ENCODE measurements around the gene TIAM2.

The TIAM2 gene

DNA sequence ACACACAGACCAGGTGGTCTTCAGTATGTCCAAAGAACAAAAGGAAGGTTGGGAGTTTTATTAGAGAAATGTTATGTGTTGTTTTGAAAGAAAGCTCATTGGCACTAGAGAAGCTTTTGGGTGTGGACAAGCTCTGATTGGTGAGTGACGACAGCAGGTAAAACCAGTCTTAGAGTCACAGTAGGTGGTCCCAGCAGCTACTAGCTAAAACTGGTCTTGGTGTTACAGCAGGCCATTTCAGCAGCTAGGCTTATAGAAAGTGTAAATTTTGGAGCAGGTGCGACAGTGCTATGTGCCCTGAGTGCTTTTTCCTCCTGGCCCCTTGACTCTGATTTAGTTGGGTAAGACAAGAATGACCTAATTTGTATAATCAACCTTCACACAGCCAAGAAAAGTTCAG, 272.3 kb downstream of the TIAM2 start:
- no peak for DNase-seq

DNA sequence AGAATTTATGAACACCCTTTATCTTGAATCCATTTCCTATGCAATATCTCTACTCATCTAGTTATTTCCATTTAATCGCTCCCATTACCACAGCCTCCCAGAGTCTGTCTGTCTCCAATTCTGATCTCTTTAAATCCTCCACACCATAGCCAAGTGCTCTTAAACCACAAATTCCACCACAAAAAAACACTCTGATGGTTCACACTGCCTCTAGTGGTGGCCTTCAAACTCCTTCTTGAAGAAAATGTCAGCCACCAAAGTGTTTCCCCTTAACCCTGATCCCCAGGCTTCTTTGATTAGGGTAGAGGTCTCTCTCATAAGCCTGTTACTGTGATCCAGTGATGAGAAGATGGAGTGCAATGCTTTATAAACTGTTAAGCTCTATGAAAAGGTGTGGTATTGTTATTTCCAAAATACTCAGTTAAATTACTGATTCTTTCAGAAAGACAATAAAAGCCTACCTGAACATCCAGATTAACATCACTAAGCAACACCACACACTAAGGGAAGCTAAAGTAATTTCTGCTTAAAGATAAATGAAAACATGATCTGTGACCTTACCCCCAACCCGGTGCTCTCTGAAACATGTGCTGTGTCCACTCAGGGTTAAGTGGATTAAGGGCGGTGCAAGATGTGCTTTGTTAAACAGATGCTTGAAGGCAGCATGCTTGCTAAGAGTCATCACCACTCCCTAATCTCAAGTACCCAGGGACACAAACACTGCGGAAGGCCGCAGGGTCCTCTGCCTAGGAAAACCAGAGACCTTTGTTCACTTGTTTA, 273.2 kb downstream of the TIAM2 start:
- DNase-seq, result peak; percentile 13

DNA sequence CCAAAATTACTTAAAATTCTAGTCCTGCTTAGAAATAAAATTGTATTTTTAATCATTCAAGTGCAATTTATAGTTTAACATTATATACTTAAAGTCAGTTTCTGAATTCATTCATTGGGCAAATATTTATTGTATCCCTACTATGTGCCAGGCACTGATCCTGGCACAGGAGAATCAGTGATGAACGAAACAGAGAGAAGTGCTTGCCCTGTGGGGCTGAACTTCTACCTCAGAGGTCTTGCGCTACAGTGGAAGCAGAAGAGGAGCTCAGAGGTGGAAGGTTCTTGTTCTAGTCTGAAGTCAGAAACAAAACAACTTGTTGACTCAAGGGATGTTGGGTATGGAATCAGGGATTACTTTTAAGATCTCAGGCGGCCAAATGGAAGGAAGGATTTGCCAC, 274.6 kb downstream of the TIAM2 start:
- DNase-seq, result no peak

DNA sequence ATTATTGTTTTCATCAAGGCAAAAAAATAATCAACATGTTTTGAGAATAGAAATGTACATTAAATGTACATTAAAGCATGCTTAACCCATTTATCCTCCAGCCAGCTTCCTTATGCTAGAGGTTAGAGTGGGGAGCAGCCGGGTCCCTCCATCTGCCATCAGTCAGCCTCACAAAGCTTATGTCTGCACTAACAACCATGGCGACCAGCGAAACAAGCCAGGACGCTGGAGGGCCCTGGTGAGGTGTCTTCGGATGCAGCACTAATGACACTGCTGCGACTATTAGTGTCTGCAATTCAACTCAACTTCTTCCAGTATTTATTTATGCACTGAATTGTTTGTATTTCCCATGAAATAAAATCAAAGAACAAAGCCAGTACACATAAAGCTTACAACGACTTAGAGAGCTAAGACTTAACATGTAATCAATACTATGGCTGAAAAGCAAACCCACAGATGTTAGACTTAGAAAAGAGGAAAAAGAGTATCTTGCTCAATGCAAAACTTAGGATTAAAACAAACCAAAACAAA, 275.5 kb downstream of the TIAM2 start:
- DNase-seq, result peak; percentile 29

DNA sequence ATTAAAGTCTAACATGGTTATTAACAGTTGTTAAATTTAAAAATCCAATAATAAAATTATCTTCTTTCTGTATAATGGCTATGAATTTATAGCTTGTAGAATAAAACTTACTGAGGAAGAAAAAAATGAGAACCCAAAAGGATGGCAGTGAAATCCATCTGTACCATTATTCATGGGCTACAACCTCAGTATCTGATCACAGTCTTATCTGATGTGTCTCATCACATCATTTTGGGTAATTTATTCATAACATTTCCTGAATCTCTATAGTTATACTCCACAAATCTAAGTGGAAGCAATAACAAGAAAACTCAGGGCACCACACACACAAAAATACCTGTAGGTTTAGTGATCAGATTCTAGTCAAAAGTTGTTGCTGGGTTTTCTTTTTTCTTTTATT, 276.0 kb downstream of the TIAM2 start:
- no peak for DNase-seq

DNA sequence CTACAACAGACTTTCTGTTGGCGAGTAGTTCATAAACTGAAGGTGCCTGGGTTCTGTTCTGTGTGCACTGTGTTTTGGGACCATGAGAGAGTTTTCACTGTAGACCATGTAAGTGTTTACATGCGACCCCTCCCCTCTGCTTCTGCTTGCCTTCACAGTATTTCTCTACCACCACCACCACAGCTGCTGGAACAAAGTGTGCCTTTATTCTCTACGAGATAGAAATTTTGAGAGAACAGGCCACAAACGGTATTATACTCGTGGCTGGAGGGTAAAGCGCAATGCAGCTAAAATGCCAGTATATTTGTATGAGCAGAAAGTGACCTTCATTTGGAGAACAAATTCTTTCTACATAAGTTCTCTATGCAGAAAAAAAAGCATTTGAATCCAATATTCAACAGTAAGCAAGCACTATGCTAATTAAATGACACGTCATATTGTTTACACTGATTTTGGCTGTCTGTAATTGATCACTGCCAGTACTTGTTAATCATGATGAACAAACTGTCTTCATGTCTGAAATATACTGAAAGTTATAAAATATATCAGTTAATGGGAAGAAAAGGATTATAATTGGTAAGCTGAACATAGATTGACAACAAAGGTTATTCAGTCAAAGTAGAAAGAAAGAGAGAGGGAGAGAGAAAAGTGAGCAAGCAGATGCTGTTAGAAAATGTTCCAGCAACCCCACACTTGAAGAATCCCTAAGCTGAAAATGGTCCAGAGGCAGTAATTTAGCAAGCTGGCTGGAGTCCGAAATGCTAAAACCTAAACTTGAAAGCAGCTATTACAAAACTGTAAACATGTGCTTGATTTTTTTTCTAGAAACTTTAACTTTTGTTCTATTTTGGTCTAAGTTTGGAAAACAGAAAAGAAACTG, 277.5 kb downstream of the TIAM2 start:
- DNase-seq, result peak; percentile 77

DNA sequence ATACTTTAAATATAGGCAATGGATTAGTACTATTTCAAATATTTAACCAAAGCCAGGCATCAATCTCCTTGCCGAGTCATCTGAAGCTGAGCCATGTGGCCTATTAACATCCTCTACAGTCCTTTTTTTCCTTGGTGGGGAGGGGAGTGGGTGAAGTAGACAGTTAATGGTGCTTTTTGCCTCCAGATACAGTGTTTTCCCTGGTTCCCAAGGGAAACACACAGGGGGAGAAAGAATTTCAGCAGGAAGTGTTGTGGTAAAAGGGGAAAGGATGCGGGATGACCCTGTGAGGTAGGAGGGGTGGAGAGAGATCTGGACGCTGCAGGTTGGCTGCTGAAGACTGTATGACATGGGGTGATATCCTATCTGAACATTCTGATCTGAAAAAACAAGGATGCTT, 278.3 kb downstream of the TIAM2 start:
- peak; percentile 29 for DNase-seq

DNA sequence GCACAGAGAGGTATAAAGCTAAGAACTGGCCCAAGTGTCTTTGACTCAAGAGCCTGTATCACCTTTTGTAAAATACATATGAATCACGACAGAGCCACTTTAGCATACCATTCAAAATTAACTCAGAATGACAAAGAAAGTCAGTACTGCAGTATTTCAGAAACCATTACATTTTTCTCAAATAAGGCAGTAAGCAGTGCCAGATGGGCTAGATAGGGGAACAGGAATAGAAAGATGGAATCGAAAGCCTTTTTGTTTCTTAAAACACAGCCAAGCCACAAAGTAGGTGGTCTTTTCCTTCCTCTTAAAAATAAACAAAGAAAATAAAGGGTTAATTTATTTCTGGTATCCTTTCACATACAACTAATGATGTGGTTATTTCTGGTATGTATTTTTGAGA, 279.0 kb downstream of the TIAM2 start:
- no peak for DNase-seq

DNA sequence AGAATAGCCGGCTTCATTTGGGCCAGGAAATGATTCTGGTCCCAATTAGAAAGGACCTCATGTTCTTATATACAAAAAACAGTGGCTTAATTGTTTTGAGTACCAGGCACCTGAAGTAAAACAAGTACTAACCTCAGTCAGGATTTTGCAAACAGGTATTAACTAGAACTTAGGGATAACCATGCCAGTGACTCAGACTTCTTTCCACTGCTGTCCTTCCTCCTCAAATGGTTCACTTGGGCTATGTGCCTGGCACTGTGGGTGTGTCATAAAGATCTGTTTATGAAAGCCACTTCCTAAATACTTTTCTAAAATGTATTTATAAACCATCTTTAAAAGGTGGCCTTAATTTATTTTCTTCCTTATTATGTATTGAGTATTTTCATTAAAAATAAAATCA, 279.4 kb downstream of the TIAM2 start:
- DNase-seq, result no peak

DNA sequence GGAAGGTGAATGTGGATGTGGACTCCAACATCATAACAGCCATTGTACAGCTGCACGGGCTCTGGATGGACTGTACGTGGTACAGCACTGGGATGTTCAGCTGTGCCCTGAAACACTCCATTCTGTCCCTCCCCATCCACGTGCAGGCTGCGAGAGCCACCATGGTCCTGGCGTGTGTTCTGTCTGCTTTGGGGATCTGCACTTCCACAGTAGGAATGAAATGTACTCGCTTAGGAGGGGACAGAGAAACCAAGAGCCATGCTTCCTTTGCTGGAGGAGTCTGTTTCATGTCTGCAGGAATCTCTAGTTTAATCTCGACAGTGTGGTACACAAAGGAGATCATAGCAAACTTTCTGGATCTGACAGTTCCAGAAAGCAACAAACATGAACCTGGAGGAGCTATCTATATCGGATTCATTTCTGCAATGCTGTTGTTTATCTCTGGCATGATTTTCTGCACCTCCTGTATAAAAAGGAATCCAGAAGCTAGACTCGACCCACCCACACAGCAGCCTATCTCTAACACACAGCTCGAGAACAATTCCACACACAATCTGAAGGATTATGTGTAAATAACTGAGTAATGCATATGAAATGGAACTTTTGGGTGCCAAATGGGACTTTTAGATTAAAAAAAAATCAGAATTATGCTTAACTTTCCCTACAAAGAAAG, 280.8 kb downstream of the TIAM2 start:
- peak; percentile 49 for DNase-seq

DNA sequence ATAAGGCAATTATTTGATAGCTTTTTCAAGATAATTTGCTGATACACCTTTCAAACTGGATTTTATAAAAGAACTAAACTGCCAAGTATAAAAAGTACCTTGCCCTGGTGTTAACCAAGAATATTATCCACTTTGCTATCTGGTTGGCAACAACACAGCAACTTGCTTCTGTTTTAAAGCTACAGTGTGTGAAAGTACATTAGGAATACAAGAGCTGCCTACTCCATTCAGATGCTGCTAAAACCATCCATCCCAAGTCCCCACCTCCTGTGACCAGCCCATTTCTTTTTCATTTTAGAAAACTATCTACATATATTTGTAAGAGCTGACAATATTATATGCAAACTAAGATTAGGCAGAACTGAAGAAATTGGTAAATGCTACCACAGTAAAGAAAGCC, 281.5 kb downstream of the TIAM2 start:
- peak; percentile 28 for DNase-seq

DNA sequence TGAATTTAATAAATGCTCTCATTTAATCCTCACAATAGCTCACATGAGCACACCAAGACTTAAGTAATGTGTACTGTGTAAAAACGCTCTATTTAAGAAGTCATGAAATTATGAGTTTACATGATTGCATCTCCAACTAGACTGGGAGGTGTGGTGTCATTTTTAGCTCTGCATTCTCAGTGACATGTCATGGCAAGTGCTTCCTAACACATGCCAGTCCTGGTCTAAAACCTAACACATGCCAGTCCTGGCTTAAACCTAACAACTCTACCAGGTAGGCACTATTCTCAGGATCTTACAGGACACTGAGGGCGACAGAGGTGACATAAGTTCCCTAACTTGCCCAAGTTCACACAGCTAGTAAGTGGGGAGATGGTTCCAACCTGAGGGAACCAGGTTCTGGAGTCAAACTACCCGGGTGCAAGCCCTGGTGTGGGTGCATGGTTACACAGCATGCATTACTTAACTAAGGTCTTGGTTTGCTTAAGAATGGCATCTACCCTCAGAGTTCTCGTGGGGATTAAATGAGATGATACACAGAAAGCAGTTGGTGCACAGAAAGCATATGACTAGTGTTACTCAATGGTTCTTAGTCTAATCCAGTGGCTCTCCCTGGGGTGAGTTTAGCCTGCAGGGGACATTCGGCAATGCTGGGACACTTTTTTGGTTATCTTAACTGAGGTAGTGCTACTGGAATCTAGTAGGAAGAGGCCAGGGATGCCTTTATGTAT, 283.4 kb downstream of the TIAM2 start:
- no peak for DNase-seq

DNA sequence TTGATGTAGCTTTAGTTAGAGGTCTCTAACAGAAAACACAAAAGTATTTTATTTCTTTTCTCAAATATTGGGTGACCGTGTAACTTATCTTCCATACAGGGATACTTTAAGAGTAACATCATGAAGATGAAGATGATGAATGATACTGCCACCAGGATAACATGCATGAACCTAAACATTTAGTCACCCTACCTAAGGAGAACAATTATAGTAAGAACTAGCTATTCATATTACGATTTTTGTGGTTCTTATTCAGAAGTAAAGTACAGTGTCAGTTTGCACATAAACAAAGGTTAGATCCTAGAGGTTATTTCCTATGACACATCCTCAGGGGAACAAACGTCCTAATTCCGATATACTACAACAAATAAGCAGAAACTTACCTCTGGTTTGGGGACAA, 289.7 kb downstream of the TIAM2 start:
- DNase-seq, result no peak

DNA sequence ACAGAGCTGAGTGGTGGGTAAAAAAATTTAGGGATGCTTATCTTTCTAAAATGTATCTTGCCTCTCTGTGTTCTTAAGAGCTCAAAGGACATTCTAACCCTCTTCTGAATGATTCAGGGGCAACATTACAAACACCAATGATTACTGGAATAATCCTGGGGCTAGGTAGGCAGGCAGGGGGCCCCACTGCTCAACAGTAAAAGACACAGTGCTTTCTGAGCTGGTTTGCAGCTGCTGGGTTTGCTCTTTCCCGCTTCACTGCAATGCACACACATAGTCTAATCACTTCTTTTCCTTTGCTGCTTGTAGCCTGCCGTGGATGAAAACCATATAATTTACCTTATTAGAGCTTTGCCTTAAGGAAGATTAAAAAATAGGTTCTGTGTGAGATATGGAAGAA, 292.6 kb downstream of the TIAM2 start:
- no peak for DNase-seq

DNA sequence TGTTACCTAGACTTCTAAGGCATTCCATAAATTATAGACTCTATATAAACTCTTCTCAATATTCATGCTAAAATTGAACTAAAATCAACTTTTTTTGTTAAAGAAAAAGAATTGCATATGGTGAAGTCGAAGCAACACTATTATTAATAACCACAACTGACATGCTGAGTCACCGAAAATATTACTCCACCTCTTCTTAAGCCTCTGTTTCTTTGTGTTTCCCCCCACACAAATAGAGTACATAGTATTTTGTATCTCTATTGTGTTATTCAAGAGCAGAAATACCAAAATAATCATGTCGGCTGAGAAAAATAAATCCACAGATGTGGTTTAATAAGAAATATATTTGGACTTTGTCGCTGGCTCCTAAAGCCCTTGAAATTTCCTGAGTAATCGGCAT, 295.4 kb downstream of the TIAM2 start:
- no peak for DNase-seq

DNA sequence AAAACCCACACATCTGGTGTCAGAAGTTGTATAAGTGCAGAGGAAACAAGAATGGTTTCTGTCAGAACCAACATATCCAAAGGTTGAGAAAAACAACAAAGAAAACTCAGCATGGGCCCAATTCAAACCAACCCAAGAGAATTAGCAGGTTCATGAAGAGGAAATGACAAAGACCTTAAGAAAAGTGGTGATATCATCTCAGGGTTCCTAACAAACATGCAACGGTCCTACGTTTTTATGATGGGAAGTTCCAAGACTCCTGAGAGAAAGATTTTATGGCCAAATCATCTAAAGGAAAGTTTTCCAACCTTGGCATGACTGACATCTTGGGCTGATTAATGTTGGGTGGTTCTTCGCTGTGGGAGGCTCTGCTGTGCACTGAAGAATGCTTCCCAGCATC, 296.2 kb downstream of the TIAM2 start:
- no peak for DNase-seq

DNA sequence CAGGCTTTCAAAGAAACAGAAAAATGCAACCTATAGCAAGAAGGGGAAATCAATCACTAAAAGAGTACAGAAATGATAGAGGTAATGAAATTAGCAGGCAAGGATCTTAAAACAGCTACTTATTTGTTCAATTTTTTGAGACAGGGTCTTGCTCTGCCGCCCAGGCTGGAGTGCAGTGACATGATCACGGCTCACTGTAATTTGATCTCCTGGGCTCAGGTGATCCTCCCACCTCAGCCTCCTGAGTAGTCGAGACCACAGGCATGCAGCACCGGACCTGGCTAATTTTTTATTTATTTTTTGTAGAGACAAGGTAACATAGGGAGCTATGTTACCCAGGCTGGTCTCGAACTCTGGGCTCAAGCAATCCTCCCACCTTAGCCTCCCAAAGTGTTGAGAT, 297.6 kb downstream of the TIAM2 start:
- DNase-seq, result no peak

DNA sequence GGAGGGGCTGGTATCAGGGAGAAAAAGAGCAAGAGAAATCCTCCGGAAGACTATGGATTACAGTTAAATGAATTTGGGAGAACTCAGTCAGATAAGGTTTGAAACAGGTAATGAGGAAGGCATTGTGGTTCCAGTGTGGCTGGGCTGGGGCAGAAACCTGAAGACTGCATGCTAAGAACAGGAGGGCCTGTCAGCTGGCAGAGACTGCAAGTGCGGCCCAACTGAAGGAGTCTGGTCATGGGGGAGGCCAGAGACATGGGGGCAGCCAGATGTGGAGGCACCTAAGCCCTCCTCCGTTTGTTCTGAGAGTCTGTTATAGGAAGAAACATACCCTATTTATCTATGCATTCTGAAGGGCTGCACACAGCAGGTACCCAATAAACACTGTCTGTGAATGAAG, 302.6 kb downstream of the TIAM2 start:
- no peak for DNase-seq

DNA sequence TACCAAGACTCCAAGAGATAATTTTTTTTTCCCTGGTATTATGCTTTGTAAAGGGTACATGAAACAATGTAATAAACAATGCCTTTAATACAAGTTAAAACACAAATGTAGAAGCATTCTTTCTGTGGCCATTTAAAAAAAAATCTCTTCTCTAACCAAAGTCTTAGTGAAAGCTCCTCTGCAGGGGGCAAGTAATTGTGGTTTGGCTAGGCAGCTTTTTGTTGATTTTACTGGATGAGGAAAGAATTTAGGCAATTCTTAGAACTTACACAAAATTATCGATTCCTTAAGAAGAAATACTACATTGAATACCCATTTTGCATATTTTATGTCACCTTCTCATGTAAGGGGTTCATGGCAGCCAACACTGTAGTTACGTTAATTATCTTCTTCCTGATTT, 306.8 kb downstream of the TIAM2 start:
- no peak for DNase-seq

DNA sequence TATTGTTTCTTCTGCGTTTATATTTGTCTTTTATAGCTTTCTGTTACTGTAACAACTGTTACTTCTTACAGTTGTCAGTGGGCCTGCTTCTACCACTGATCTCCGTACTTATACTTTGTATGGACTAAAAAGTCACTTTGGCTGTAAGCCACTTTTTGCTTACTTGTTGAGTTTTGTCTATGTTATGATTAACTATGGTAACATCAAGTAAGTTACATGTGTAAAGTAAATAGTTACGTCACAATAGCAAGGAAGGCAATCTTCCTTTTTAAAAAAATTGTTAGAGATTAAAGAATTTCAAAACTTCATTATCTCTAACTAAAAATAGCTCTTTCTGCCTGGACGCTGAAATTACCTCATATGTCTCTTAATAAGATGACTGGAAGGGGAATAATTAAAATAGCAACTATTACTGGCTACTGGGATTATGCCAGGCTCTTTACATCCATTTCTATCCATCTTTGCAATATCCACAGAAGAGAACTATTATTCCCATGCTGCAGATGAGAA, 308.3 kb downstream of the TIAM2 start:
- no peak for DNase-seq

DNA sequence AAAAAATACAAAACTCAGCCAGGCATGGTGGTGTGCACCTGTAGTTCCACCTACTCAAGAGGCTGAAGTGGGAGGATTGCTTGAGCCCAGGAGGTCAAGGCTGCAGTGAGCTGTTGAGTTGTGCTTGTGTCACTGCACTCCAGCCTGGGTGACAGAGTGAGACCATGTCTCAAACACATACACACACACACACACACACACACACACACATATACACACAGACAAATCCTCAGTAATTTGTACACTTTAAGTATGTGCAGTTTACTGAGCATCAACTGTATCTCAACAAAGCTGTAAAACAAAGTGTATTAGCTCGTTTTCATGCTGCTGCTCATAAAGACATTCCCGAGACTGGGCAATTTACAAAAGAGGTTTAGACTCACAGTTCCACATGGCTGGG, 311.8 kb downstream of the TIAM2 start:
- DNase-seq, result no peak
